Neuronal stem cell (in vitro differentiated cells): ENCODE data around the gene DRAP1.

Experiments used
- DNase-seq: peaks from one replicate; pipeline ENCODE4 v3.0.0-alpha.2; 2013; ENCODE audit warnings: low spot score
- H2AFZ ChIP-seq: one replicate; pipeline ENCODE4 v1.6.1; 2013; ENCODE audit warnings: mild to moderate bottlenecking, low read length, inconsistent platforms
- H2AK5ac ChIP-seq: 2 replicates; pipeline ENCODE4 v1.6.1; 2013; ENCODE audit warnings: low read depth, mild to moderate bottlenecking, inconsistent platforms, low read length, moderate library complexity, mixed read lengths
- H2BK120ac ChIP-seq: 2 replicates; pipeline ENCODE4 v1.6.1; 2013; ENCODE audit warnings: low read depth, mild to moderate bottlenecking, inconsistent platforms, low read length, moderate library complexity, mixed read lengths
- H2BK12ac ChIP-seq: one replicate; pipeline ENCODE4 v1.6.1; 2013; ENCODE audit warnings: low read length, inconsistent platforms
- H2BK15ac ChIP-seq: 2 replicates; pipeline ENCODE4 v1.6.1; 2013; ENCODE audit warnings: mild to moderate bottlenecking, low read length, inconsistent platforms, mixed read lengths
- H2BK5ac ChIP-seq: one replicate; pipeline ENCODE4 v1.6.1; 2013; ENCODE audit warnings: inconsistent platforms, mild to moderate bottlenecking, low read length, moderate library complexity
- H3K14ac ChIP-seq: one replicate; pipeline ENCODE4 v1.6.1; 2013; ENCODE audit warnings: low read length, inconsistent platforms
- H3K18ac ChIP-seq: 2 replicates; pipeline ENCODE4 v1.6.1; 2013; ENCODE audit warnings: low read length, inconsistent platforms
- H3K23ac ChIP-seq: 2 replicates; pipeline ENCODE4 v1.6.1; 2013; ENCODE audit warnings: low read depth, mild to moderate bottlenecking, mixed read lengths, low read length, inconsistent platforms; ENCODE audit not compliant: poor library complexity
- H3K27ac ChIP-seq: replicated peaks from 3 replicates; pipeline ENCODE4 v1.5.1; 2013; ENCODE audit warnings: low read length, inconsistent platforms
- H3K27me3 ChIP-seq, 3 experiments: 2 replicates each; pipeline ENCODE4 v1.6.1; 2013; ENCODE audit warnings: low read length in 3 of 3, mild to moderate bottlenecking in 2 of 3, inconsistent platforms in 1 of 3, low read depth in 1 of 3, mixed read lengths in 1 of 3, moderate library complexity in 1 of 3; ENCODE audit not compliant: control insufficient read depth in 3 of 3, insufficient read depth in 3 of 3
- H3K36me3 ChIP-seq, 2 donors: replicated peaks in 1 of 2; 2 replicates each; pipeline ENCODE4 v1.6.1; 2013; ENCODE audit warnings: low read length in 2 of 2; ENCODE audit not compliant: control insufficient read depth in 2 of 2, insufficient read depth in 2 of 2
- H3K4ac ChIP-seq: 2 replicates; pipeline ENCODE4 v1.6.1; 2013; ENCODE audit warnings: inconsistent platforms, mild to moderate bottlenecking, low read length, moderate library complexity
- H3K4me1 ChIP-seq, 2 donors: 1 replicate in 1 of 2; 2 replicates in 1 of 2; pipeline ENCODE4 v1.6.1; 2013; ENCODE audit warnings: low read length in 2 of 2, low read depth in 1 of 2; ENCODE audit not compliant: control insufficient read depth in 2 of 2, insufficient read depth in 1 of 2
- H3K4me2 ChIP-seq: one replicate; pipeline ENCODE4 v1.6.1; 2013; ENCODE audit warnings: mild to moderate bottlenecking, low read length, inconsistent platforms; ENCODE audit not compliant: insufficient read depth, poor library complexity, severe bottlenecking
- H3K4me3 ChIP-seq, 2 donors: 2 replicates each; pipeline ENCODE4 v1.5.1; 2013; ENCODE audit warnings: low read length in 2 of 2, mild to moderate bottlenecking in 2 of 2, inconsistent platforms in 1 of 2, moderate library complexity in 1 of 2
- H3K79me1 ChIP-seq: one replicate; pipeline ENCODE4 v1.6.1; 2013; ENCODE audit warnings: low read depth, mild to moderate bottlenecking, inconsistent platforms, low read length, moderate library complexity
- H3K9ac ChIP-seq: one replicate; pipeline ENCODE4 v1.6.1; 2013; ENCODE audit warnings: mild to moderate bottlenecking, low read depth, low read length, inconsistent platforms; ENCODE audit not compliant: poor library complexity
- H3K9me3 ChIP-seq, 2 donors: replicated peaks in 1 of 2; 2 replicates each; pipeline versions ENCODE3 to v1.6.1; 2013; ENCODE audit warnings: low read length in 2 of 2, mild to moderate bottlenecking in 2 of 2, inconsistent platforms in 1 of 2, low read depth in 1 of 2, mixed read lengths in 1 of 2, moderate library complexity in 1 of 2; ENCODE audit not compliant: control insufficient read depth in 2 of 2, insufficient read depth in 1 of 2
- H4K8ac ChIP-seq: one replicate; pipeline ENCODE4 v1.6.1; 2013; ENCODE audit warnings: low read depth, mild to moderate bottlenecking, inconsistent platforms, low read length, moderate library complexity
- H4K91ac ChIP-seq: one replicate; pipeline ENCODE4 v1.6.1; 2013; ENCODE audit warnings: low read length, low read depth, mild to moderate bottlenecking, inconsistent platforms; ENCODE audit not compliant: poor library complexity
- WGBS, 2 donors: extraction: QIAGEN DNeasy Blood & Tissue Kit; methylation state at CpG; one replicate each; pipeline ENCODE4 v1.1.7; 2013; ENCODE audit warnings: missing lambda C conversion rate in 2 of 2, mixed read lengths in 1 of 2; ENCODE audit not compliant: insufficient read length in 2 of 2, insufficient replicate concordance in 1 of 2; ENCODE audit errors: extremely low coverage in 2 of 2; 5-methylcytosine and 5-hydroxymethylcytosine counted together

Gene DRAP1

DNA sequence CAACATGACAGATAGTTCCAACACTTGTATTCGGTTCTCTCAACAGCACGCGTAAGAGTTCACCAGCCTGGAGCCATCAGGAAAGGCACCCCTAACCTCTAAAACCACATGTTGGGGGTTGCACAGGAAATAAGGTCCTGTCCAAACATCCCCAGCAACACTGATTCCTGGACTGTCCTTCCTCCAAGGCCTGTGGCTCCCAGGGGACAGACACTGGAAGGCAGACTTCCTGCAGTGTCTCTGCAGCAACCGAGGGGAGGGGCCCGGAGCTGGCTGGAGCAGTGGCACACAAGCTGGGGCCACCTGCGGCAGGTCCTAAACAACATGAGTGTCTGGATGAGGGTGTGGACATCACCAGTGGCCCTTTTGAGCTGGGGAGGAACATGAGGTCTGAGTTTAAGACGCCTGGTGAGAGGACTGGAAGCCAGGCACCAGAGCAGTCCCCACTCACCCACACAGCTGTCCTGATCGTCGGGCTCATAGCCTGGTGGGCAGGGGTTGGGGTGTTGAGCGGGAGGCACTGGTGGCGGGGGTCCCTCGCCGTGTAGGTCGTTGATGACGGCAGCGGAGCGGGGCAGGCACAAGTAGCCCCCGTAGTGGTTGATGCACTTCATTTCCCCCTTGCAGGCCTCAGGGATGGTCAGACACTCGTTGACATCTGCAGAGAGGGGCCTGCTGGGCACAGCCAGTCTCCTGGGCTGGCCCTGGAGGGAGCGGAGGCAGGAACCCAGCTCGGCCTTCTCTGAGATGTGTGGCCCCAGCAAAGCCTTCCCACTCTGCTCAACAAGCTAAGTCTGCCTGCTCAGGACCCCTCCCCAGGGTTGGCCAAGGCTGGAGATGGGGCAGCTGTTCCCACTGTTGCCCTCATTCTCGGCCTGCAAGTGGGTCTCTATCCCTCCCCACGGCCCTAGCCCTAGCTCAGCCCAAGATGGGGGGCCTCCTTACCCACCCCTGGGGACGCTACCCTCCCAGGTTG is 48.2 kb upstream of the DRAP1 start:
- H2BK12ac ChIP-seq, result peak overlapping the region; percentile 16
- no peak overlapping the region for H3K4me3 ChIP-seq
- peak overlapping the region; percentile 75 for H2AFZ ChIP-seq
- H2BK15ac ChIP-seq, result peak overlapping the region; percentile 71
- no peak overlapping the region for H3K4me2 ChIP-seq
- H3K18ac ChIP-seq, result no peak overlapping the region
- H2BK5ac ChIP-seq, result no peak overlapping the region
- no peak overlapping the region for H3K14ac ChIP-seq
- no peak overlapping the region for H3K4ac ChIP-seq
- H3K23ac ChIP-seq, result peak overlapping the region; percentile 47
- H3K27me3 ChIP-seq, result peaks cover 0 to 5% (median 0%) of the 10 kb centered on the region in 3 experiments
- H3K9ac ChIP-seq, result no peak overlapping the region
- H4K8ac ChIP-seq, result no peak overlapping the region
- H3K79me1 ChIP-seq, result peaks cover 3% of the 10 kb centered on the region
- no peaks in the 10 kb centered on the region for H3K9me3 ChIP-seq
- no peak overlapping the region for H4K91ac ChIP-seq
- peak overlapping the region; percentile 94 for H2AK5ac ChIP-seq
- peaks cover 4 to 19% of the 10 kb centered on the region in 2 donors for H3K36me3 ChIP-seq
- no peak for DNase-seq
- H3K27ac ChIP-seq, result no peak overlapping the region
- peaks cover 5 to 22% of the 10 kb centered on the region in 2 donors for H3K4me1 ChIP-seq
- no CpG with 5 or more reads among the region's 24 CpGs for WGBS, 2 donors
- no peak overlapping the region for H2BK120ac ChIP-seq

DNA sequence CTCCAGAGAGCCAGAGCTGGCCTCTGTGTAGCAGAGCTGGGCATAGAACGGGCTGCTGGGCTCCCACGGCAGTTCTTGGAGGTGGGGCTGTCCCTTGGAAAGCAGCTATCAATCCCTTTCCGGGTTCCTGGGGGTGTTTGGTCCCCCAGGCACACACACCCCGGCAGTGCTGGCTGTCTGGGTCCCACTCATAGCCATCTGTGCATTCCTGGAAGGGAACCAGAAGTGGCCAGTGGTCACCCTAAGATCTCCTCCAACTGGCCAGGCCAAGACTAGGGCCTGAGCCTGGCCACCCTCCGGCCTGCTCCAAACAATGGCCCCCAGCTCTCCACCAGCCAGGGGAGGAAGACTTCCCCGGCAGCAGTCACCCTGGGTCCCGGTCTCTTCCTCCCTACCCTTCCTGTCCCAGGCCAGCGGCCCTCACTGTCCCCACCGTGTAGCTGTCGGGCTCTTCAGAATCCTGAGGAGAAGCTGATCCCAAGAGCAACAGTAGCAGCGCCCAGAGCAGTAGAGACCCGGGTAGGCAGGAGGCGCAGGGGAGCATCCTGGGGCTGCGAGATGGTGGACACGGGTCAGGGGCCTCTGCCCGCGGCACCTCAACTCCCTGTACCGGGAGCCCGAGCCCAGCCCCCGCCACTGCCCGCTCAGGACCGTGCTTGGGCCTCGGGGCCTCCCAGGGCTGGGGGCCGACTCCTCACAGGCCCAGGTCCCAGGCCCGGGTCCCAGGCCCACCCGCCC is 47.2 kb upstream of the DRAP1 start:
- Histone ChIP-seq H3K23ac (no peak overlapping the region), H3K14ac (no peak overlapping the region), H2BK15ac (peak overlapping the region; percentile 71), H2BK120ac (no peak overlapping the region), H3K4me3 (peak overlapping the region in 1 of 2 donors; percentile 75), H3K4me2 (peak overlapping the region; percentile 44), H2BK12ac (no peak overlapping the region), H3K79me1 (peaks cover 2% of the 10 kb centered on the region), H2BK5ac (no peak overlapping the region), H3K9me3 (no peaks in the 10 kb centered on the region), H3K27me3 (peaks cover 0 to 5% (median 0%) of the 10 kb centered on the region in 3 experiments), H2AFZ (peak overlapping the region; percentile 75), H3K27ac (no peak overlapping the region), H3K4me1 (peaks cover 5 to 22% of the 10 kb centered on the region in 2 donors), H4K8ac (no peak overlapping the region), H3K9ac (peak overlapping the region; percentile 80), H4K91ac (no peak overlapping the region), H3K36me3 (peaks cover 1 to 10% of the 10 kb centered on the region in 2 donors), H3K18ac (peak overlapping the region; percentile 90), H3K4ac (no peak overlapping the region), H2AK5ac (peak overlapping the region; percentile 94)
- peak; percentile 23 for DNase-seq
- WGBS, 2 donors, result no CpG with 5 or more reads among the region's 26 CpGs

DNA sequence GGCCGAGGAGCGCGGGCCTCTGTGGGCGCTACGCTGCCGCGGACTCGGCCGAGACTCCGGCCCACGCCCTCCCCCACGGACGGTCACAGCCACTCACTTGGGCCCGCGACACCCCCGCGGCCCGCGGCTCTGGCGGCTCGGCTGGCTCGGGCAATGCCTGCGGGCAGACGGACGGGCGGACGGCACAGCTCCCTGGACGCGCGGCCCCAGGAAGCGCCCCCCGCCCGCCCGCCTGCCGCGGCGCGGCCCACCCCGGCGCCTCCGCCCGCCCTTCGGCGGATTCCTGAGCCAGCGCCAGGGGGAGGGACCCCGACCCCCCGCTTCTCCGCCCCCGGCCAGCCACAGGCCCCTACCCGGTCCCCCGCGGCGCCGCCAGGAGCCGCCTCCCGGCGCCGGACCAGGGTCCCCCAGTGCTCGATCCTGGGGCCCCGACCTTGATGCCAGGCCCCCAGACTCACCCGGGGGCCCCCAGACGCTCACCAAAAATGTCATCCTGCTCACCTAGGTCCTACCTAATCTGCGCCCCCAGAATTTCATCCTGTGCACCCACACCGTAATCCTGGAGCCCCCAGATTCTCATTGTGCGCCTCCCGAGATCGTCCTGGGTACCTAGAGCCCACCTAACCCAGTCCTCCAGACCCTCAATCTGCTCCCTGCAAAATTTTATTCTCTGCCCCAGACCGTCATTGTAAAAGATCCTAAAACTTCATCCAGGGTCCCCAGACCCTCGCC is 46.5 kb upstream of the DRAP1 start, which contains the start of gene EFEMP2:
Gene EFEMP2 (minus strand): TSS at position 215 of the 732 bp plus-strand sequence. CDS start 446 bp downstream, outside the sequence.
- Histone ChIP-seq H3K36me3 (peaks cover 0 to 3% of the 10 kb centered on the region in 2 donors), H3K14ac (peak within 1 kb of the TSS; percentile 71), H3K79me1 (peaks cover 2% of the 10 kb centered on the region), H2BK15ac (peak within 1 kb of the TSS; percentile 71), H2AFZ (peak within 1 kb of the TSS; percentile 86), H2BK12ac (peak within 1 kb of the TSS; percentile 73), H3K9me3 (no peaks in the 10 kb centered on the region), H3K27ac (peak within 1 kb of the TSS; percentile 34), H2AK5ac (peak within 1 kb of the TSS; percentile 94), H4K8ac (peak within 1 kb of the TSS; percentile 65), H3K23ac (peak within 1 kb of the TSS; percentile 94), H4K91ac (no peak within 1 kb of the TSS), H2BK5ac (no peak within 1 kb of the TSS), H3K4me2 (peak within 1 kb of the TSS; percentile 100), H3K18ac (peak within 1 kb of the TSS; percentile 97), H3K4ac (no peak within 1 kb of the TSS), H3K4me1 (peaks cover 3 to 22% of the 10 kb centered on the region in 2 donors), H3K9ac (peak within 1 kb of the TSS; percentile 94), H3K4me3 (peak within 1 kb of the TSS; percentile 40 to 87), H3K27me3 (peaks cover 0 to 5% (median 0%) of the 10 kb centered on the region in 3 experiments), H2BK120ac (no peak within 1 kb of the TSS)
- peak; percentile 18 for DNase-seq
- no CpG with 5 or more reads among the region's 69 CpGs for WGBS, 2 donors
